Fibroblast of skin of back (primary cell): ENCODE results near the gene LZTS2.

Experiments
- DNase-seq: peaks from one replicate; pipeline ENCODE4 v3.0.0-alpha.2; 2013

LZTS2 gene

DNA sequence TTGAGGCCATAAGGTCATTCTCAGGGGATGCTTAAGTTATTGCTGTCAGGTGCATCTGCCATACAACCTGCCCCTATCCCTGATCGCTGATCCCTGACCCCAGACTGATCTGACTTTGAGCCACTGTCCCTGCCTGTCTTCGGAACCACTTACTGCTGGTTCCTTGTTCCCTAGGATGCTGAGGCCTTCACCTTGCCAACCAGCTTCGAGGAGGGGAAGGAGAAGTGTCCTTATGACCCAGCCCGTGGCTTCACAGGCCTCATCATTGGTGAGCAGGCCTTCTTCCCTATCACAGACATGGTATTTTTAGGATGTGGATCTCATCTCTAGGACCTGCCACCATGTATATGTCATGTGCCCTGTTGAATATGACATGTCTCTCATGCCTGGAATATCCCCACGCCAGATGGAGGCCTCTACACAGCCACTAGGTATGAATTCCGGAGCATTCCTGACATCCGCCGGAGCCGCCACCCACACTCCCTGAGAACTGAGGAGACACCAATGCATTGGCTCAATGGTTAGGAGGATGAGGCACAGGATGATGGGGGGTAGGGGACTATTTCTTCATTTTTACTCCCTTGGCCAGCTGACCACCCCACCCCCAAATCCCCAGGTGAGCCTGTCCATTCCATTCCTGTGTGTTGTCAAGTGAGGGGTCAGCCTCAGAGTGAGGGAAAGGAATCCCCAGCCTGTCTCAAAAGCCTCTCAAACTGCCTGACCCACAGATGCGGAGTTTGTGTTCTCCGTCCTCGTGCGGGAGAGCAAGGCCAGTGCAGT is 21.3 kb upstream of the LZTS2 start:
- no peak for DNase-seq

DNA sequence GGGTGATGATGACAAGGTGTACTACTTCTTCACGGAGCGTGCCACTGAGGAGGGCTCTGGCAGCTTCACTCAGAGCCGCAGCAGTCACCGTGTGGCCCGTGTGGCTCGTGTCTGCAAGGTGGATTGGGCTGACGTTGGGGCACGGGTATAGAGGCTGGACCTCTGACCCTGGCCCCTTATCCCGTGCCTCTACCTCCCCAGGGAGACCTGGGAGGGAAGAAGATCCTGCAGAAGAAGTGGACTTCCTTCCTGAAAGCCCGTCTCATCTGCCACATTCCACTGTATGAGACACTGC is 20.8 kb upstream of the LZTS2 start:
- no peak for DNase-seq

DNA sequence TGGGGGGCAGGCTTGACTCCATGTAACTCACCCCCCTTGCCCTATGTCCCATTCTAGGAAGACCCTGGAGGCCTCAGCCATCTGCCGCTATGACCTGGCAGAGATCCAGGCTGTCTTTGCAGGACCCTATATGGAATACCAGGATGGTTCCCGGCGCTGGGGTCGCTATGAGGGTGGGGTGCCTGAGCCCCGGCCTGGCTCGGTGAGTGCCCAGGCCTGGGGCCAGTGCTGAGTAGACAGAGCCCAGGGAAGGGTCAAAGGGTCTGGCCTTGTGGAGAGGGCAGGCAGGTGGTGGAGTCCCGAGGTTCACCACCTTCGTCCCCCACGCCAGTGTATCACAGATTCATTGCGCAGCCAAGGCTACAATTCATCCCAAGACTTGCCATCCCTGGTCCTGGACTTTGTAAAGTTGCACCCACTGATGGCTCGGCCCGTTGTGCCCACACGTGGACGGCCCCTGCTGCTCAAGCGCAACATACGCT is 19.8 kb upstream of the LZTS2 start:
- no peak for DNase-seq

DNA sequence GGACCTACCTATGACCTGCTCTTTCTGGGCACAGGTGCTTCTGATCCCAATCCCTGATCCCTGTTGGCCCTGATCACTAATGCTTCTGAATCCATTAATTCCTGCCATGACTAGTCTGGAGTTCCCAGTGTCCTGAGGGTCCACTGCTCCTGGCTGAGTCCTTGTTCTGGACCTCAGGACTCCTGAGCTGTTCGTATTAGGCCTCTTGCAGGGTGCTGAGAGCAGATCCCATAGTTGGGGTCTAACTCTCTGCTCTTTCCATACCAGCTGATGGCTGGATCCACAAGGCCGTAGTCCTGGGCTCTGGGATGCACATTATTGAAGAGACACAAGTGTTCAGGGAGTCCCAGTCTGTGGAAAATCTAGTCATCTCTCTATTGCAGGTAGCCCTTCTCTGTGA is 19.3 kb upstream of the LZTS2 start:
- DNase-seq = no peak

DNA sequence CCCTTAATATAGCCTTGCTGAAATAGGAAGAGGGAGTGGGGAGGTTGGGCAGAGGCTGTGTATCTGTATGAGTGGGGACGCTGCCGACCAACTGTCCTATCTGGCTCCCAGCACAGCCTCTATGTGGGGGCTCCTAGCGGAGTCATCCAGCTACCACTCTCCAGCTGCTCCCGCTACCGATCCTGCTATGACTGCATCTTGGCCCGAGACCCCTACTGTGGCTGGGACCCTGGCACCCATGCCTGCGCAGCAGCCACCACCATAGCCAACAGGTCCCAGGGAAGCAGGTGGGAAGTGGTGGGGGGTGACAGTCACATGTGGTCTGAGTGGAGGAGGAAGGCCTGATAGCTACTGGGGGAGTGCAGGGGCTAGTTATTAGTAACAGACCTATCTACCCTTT is 18.9 kb upstream of the LZTS2 start:
- no peak for DNase-seq

DNA sequence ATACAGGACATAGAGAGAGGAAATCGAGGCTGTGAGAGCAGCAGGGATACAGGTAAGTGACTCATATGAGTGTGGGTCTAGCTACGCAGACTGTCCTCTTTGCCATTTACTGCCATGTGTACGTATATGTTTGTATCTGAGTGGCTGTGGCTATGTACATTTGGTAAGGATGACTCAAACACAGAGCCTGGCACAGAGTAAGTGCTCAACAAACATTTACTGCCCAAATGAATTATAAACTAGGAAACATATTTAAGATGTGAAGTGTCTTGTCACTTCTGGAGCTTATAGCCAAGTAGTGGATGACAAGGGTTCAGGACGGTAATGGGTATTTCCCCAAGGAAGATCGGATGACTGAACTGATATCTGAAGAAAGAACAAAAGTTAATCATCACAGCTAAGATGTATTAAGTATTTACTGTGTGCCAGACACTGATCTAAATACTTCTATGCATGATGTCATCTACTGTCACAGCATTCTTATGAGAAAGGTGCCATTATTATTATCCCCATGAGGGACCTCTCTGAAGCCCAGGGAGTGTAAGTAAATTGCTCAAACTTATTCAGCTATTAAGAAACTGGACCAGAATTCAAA is 18.3 kb upstream of the LZTS2 start:
- DNase-seq = no peak

DNA sequence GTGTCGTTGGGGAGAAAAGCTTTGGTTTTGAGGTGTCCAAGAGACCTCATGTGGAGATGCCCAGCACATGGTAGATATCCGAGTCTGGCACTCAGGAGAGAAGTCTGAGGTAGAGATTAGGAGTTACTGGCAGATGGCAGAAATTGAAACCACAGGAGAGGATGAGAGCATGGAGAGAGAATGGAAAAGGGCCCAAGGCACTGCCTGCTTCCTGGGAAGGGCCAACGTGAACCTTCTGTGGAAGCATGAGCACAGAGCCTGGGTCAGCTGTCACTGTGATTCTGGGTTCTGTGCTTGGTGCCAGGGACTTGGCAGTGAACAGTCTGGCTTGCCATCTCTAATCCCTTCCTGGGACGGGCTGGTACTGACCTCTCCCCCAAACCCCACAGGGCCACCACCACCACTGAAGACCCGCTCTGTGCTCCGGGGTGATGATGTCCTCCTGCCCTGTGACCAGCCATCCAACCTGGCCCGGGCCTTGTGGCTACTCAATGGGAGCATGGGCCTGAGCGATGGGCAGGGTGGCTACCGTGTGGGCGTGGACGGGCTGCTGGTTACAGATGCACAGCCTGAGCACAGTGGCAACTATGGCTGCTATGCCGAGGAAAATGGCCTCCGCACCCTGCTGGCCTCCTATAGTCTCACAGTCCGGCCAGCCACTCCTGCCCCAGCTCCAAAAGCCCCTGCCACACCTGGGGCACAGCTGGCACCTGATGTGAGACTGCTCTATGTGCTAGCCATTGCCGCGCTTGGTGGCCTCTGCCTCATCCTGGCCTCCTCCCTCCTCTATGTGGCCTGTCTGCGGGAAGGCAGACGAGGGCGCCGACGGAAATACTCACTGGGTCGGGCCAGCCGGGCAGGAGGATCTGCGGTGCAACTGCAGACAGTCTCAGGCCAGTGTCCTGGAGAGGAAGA is 16.4 kb upstream of the LZTS2 start:
- DNase-seq = no peak

DNA sequence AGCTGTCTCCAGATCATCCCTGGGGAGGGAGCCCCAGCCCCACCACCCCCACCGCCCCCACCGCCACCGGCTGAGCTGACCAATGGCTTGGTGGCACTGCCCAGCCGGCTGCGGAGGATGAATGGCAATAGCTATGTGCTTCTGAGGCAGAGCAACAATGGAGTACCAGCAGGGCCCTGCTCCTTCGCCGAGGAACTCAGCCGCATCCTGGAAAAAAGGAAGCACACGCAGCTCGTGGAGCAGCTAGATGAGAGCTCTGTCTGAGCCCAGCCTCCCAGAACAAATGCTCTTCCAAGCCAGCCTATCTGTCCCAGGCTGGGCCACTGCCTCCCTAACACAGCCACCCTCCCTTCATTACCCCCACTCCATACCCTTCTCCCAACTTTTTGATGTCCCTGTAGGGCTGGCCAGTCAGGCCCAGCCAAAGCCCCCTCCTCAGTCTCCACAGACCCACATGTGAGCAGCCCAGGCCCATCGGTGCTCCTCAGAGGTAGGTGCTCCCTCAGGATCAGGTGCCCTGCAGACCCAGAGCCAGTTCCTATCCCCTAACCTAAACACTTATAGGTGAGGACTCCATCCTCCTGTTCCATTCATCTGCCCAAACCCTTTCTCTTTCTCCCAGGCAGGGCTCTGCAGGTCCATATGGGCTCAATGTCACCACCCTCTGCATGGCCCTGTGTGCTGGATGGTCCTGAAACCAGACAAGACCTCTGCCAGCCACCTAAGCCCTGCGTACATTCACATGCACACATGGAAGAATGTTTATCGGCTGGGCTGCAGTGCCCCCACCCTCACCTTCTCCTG is 15.5 kb upstream of the LZTS2 start:
- no peak for DNase-seq

DNA sequence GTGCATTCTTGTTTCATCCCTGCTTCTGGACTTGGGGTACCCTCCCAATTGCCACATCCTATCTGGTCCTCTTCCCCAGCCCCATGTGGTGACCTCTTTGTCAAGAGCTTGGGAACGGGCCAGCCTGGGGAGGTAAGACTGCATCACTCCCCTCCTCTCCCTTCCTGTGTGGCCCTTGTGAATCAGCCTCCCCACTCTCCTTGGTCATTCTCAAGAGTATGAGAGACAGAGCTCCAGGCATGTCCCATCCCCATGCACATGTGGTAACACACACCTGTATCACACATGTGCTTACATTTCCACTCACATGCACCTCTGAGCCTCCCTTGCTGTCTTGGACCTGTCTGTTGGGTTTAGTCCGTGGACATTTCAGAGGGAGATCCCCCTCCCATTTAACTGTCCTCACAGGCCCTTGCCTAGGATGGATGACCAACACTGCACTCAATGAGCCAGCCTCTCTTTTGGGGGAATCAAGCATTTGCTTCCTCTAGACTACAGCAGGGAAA is 14.9 kb upstream of the LZTS2 start:
- DNase-seq = no peak

DNA sequence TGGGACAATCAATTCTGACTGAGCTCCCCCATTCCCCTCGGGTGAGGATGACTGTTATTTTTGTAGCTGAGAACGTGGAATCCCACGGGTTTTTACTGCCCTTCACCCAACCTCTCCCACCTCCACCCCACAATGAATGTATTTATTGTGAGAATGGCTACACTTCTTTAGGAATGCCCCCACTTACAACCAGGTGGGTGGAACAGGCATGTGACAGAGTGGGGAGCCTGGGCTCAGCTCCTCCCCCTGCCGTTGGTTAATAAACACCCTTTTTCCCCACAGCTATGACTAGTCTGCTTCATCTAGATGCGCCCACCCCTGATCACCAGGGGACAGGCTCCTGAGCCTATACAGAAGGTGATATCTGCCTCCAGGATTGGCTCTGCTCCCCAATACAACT is 14.3 kb upstream of the LZTS2 start:
- no peak for DNase-seq

DNA sequence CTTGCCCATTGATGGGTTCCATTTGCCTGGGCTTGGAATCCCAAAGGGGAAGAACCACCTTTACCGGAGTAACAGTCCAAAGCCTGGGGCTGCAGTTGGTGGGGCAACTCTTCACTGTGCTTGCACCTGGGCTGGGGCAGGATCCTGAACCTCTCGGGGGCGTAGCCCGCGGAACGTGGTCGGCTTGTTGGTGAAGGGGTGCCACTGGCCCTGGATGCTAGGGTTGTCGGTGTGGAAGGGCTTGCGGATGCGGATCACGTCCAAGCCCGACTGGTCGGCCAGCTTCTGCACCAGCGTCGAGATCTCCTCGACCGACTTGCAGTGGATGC is 13.0 kb upstream of the LZTS2 start:
- no peak for DNase-seq

DNA sequence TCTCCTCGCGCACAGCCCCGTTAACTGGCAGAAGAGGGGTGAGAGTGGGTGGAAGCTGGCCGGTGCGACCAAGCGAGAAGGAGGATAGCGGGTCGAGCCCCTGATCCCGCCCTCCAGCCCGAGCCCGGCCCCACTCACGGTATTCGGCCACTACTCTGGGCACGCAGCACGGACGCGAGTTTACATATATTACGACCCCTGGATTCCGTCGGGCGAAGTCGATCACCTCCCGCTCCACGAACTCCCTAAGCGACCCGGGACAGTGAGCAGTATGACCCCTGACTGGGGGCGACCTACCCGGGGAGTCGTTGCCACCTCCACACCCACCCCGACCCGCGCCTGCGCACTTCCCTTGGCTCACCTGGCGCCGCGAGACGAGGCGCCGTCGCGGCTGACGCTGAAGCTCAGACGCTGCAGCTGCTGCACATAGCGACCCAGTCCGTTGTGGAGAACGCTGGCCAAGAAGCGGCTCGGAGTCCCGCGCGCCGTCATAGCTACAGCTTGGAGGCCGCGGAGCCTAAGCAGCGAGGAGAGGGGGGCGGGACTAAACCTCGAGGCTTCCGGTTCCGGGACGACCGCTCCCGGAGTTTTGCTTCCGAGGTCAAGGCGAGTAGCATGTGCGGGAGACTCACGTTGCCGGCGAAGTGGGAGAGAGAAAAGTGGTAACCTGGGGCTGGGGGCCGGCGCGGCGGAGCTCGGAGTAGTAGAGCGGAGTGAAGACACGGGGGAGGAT is 12.5 kb upstream of the LZTS2 start, which contains the start of the genes MRPL43 and TWNK:
Gene MRPL43, minus strand, starts transcription at position 546 of the 733 bp plus-strand sequence. Its CDS starts 54 bp downstream, at position 492.
Gene TWNK, plus strand, starts transcription at position 592 of the 733 bp plus-strand sequence. CDS start 668 bp downstream, outside the sequence.
- DNase-seq = peak; percentile 77

DNA sequence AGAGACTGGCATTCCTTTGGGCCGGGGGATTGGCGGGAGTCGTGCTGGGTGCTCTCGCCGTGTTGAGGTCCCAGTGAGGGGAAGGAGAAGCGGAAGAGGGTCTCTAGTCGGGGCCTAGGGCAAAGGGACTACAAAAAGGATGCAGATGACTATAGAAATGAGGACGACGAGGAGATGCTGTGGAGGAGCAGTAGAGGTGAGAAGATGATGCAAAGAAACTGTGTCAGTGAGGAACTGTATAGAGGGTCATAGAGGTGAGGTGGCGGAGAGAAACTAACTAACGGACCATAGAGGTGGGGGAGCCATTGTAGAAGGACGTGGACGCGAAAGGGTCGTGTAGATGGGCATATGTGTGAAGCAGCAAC is 11.9 kb upstream of the LZTS2 start:
- no peak for DNase-seq

DNA sequence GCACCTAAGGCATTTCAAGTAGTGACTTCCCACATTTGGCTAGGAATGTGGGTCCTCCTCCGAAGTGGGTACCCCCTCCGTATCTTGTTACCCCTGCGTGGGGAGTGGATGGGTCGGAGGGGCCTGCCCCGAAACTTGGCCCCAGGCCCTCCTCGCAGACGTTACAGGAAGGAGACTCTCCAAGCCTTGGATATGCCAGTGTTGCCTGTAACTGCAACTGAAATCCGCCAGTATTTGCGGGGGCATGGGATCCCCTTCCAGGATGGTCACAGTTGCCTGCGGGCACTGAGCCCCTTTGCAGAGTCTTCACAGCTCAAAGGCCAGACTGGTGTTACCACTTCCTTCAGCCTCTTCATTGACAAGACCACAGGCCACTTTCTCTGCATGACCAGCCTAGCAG is 11.4 kb upstream of the LZTS2 start:
- no peak for DNase-seq

DNA sequence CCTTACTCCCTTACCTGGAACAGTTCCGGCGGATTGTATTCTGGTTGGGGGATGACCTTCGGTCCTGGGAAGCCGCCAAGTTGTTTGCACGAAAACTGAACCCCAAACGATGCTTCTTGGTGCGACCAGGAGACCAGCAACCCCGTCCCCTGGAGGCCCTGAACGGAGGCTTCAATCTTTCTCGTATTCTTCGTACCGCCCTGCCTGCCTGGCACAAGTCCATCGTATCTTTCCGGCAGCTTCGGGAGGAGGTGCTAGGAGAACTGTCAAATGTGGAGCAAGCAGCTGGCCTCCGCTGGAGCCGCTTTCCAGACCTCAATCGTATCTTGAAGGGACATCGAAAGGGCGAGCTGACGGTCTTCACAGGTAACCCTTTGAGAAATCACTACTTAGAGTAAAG is 10.5 kb upstream of the LZTS2 start:
- DNase-seq = no peak

DNA sequence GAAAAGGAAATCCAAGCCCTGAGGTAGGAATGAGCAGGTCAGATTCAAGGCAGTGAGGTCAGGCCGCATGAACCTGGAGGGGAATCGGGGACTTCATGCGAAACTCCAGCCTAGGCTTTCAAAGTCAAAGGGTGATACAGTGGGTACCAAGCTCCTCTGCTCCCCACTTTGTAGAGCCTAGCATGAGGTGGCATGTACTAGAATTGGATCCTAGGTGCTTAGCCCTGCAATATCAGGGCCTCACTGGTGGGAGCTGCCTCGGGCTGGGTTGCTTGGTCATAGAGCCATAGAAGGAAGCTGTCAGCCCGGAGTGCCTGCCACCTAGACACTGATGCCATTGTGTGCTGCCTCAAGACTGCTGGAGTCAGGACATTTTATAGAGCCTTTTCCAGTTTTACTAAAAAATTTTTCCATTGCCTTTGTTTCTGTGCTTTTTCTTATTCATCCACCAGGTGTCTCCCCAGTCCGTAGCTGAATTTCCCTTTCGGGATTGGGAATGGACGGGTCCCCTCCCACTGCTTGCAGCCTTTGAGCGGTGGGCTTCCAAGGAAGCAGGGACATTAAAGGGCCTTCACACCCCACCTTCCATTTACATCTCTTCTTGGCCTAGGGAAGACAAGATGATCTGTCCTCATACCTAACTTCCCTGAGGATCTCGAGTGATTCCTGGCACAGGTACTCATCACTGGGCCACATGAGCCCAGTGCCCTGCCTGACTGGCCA is 5.5 kb upstream of the LZTS2 start:
- peak; percentile 55 for DNase-seq

DNA sequence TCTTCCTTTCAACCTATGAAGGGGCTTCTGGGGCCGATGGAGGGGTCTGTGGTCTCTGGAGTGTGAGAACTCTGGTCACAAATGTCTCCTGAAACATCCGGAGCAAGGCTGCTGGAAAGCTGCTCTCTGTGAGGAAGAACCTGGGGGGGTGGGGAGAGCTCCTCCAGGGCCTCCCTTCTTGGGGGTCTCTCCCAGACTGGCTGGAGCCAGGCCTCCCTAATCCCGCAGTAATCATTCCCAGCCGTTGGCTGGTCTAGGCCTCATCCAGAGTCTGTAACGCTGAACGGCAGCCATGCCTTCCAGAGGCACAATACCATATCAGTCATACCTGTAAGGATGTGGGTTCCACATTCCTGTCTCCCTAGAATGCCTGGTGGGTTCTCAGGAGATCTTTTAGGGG is 4.4 kb upstream of the LZTS2 start:
- no peak for DNase-seq

DNA sequence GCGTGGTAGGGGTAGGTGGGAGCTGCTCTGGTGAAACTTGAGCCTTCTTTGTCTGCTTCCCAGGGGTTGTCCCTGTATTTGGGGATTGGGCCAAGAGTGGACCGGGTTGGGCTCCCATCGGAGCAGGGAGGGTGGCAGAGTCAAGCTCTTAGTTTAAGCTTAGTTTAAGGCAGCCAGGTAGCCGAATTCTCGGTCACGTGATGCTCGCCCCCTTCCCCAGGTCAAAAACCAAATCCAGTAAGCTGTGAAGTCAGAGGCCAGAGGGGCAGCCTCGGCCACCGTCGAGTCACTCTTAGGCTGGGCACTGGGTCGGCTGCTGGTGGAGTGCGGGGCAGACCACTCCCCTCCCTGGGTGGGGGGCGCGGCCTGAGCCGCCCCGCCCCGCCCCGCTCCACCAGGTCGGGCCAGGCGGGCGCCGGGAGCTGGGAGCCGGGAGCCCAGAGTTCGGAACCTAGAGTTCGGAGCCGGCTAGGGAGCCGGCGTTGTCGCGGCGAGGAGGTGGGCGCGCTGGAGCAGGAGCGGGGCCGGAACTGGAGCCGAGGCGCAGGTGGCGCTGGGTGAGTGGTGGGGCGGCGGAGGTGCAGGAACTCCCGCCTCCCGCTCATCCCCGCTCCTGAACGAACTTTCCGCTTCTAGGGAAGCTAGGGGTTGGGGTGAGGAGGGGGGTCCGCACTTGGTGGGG is 2.8 kb upstream of the LZTS2 start:
- DNase-seq = no peak

DNA sequence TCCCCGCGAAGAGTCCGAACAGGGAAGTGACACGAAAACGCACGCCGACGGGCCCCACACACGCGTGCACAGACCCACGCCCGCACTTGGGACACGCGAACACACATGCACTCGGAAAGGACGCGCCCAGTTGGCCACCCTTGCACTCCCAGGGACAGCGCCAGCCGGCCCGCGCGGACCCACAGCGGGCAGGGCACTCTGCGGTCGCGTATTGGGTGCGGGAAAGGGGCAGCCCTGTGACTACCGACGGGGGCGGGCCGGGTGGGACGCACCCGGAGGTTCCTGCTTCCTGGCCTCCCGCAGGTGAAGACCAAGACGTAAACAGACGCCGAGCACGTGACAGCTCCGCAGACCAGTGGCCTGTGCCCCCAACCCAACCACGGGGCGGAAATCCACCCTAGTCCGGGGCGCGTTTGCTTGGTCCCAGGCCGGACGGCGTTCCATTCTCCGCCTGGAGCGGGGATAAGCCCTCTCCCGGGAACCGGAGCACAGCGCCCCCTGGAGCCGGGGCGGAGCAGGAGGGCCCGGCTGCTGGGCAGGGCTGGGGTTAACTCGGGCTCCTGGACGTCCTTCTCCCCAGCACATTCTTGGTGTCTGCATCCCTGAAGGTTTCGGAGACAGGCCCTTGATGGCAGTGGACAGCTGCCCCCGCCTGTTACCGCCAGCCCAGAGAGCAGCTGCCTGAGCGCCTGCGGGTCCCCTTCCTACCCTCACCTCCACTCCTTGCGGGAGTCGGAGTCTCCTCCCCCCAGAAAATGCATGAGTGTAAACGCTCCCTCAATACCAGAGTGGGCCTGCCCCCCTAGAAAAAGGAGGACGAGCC is 2.0 kb upstream of the LZTS2 start:
- DNase-seq = peak; percentile 80
